ACC112 (cell line): ENCODE measurements around the gene MAML1.

Experiments
- H2AFZ ChIP-seq: fragments of 200-600 bp; sonication (generic); one replicate; pipeline ENCODE4 v1.6.0; 2017; ENCODE audit warnings: antibody characterized with exemption, low read length; ENCODE audit not compliant: unreplicated experiment
- H3K27ac ChIP-seq: fragments of 200-600 bp; sonication (generic); 2 replicates; pipeline ENCODE4 v1.5.1; 2014; ENCODE audit warnings: low read depth, mild to moderate bottlenecking, antibody characterized with exemption, low read length, moderate library complexity
- H3K27me3 ChIP-seq: fragments of 200-600 bp; sonication (generic); 2 replicates; pipeline ENCODE4 v1.6.1; 2014; ENCODE audit warnings: mild to moderate bottlenecking, antibody characterized with exemption, low read length, moderate library complexity, mixed read lengths; ENCODE audit not compliant: insufficient read depth
- H3K36me3 ChIP-seq: fragments of 200-600 bp; sonication (generic); 2 replicates; pipeline ENCODE4 v1.6.1; 2016; ENCODE audit warnings: mild to moderate bottlenecking, antibody characterized with exemption, low read length, moderate library complexity, mixed read lengths; ENCODE audit not compliant: insufficient read depth
- H3K4me1 ChIP-seq: fragments of 200-600 bp; sonication (generic); one replicate; pipeline ENCODE4 v1.6.1; 2016; ENCODE audit warnings: low read length, mixed read lengths; ENCODE audit not compliant: insufficient read depth, unreplicated experiment, control insufficient read depth
- H3K4me3 ChIP-seq: fragments of 200-600 bp; sonication (generic); 2 replicates; pipeline ENCODE4 v1.5.1; 2014; ENCODE audit warnings: mild to moderate bottlenecking, low read depth, low read length
- H3K79me2 ChIP-seq: fragments of 200-600 bp; sonication (generic); one replicate; pipeline ENCODE4 v1.6.0; 2016; ENCODE audit warnings: low read length; ENCODE audit not compliant: control insufficient read depth, unreplicated experiment, insufficient read depth

MAML1 gene

GRCh38 chr5:179817470-179817840, 84.8 kb downstream of the MAML1 start:
- Histone ChIP-seq H3K36me3 (peaks cover 11% of the 10 kb centered on the region), H3K79me2 (peaks cover 24% of the 10 kb centered on the region), H3K27ac (no peak overlapping the region), H2AFZ (no peak overlapping the region), H3K4me3 (no peak overlapping the region), H3K4me1 (peaks cover 30% of the 10 kb centered on the region), H3K27me3 (no peaks in the 10 kb centered on the region)

- Histone ChIP-seq H3K36me3 (peaks cover 18% of the 10 kb centered on the region), H3K4me1 (peaks cover 36% of the 10 kb centered on the region), H2AFZ (no peak overlapping the region), H3K79me2 (peaks cover 31% of the 10 kb centered on the region), H3K27me3 (no peaks in the 10 kb centered on the region), H3K4me3 (peak overlapping the region; percentile 45), H3K27ac (peak overlapping the region; percentile 97)
Measured at GRCh38 chr5:179817890-179818745, 85.5 kb downstream of the MAML1 start.

GRCh38 chr5:179818746-179819295, 86.2 kb downstream of the MAML1 start:
- H3K4me3 ChIP-seq: peak overlapping the region; percentile 83
- H2AFZ ChIP-seq: no peak overlapping the region
- no peaks in the 10 kb centered on the region for H3K27me3 ChIP-seq

GRCh38 chr5:179819296-179820126, 86.9 kb downstream of the MAML1 start:
- Histone ChIP-seq H2AFZ (no peak overlapping the region), H3K27me3 (no peaks in the 10 kb centered on the region), H3K4me1 (peaks cover 47% of the 10 kb centered on the region), H3K4me3 (peak overlapping the region; percentile 83), H3K79me2 (peaks cover 43% of the 10 kb centered on the region), H3K27ac (peak overlapping the region; percentile 97), H3K36me3 (peaks cover 29% of the 10 kb centered on the region)

More at GRCh38 chr5:179818746-179819295, 86.2 kb downstream of the MAML1 start:
- peaks cover 36% of the 10 kb centered on the region for H3K79me2 ChIP-seq
- H3K27ac ChIP-seq: peak overlapping the region; percentile 97
- H3K4me1 ChIP-seq: peaks cover 40% of the 10 kb centered on the region
- peaks cover 22% of the 10 kb centered on the region for H3K36me3 ChIP-seq

- Histone ChIP-seq H3K4me1 (peaks cover 53% of the 10 kb centered on the region), H2AFZ (no peak overlapping the region), H3K27me3 (no peaks in the 10 kb centered on the region), H3K27ac (peak overlapping the region; percentile 97), H3K79me2 (peaks cover 49% of the 10 kb centered on the region), H3K4me3 (peak overlapping the region; percentile 83), H3K36me3 (peaks cover 35% of the 10 kb centered on the region)
Measured at GRCh38 chr5:179820127-179820482, 87.5 kb downstream of the MAML1 start.

- no peak within 1 kb of the TSS for H2AFZ ChIP-seq
- peak within 1 kb of the TSS; percentile 83 for H3K4me3 ChIP-seq
- H3K36me3 ChIP-seq: peaks cover 41% of the 10 kb centered on the region
- no peaks in the 10 kb centered on the region for H3K27me3 ChIP-seq
- H3K4me1 ChIP-seq: peaks cover 58% of the 10 kb centered on the region
- peak within 1 kb of the TSS; percentile 97 for H3K27ac ChIP-seq
- peaks cover 55% of the 10 kb centered on the region for H3K79me2 ChIP-seq
Measured at GRCh38 chr5:179820483-179821297, 88.1 kb downstream of the MAML1 start, which contains the start of gene SQSTM1. SQSTM1 (plus strand) TSS chr5:179820905; CDS start chr5:179820937, 32 bp downstream.

GRCh38 chr5:179821298-179822058, 88.9 kb downstream of the MAML1 start:
- Histone ChIP-seq H3K36me3 (peaks cover 42% of the 10 kb centered on the region), H2AFZ (no peak overlapping the region), H3K4me3 (peak overlapping the region; percentile 83), H3K27me3 (no peaks in the 10 kb centered on the region), H3K27ac (peak overlapping the region; percentile 97), H3K4me1 (peaks cover 59% of the 10 kb centered on the region), H3K79me2 (peaks cover 56% of the 10 kb centered on the region)

- Histone ChIP-seq H3K36me3 (peaks cover 47% of the 10 kb centered on the region), H3K4me1 (peaks cover 65% of the 10 kb centered on the region), H3K27me3 (no peaks in the 10 kb centered on the region), H2AFZ (no peak overlapping the region), H3K4me3 (peak overlapping the region; percentile 83), H3K79me2 (peaks cover 56% of the 10 kb centered on the region), H3K27ac (peak overlapping the region; percentile 97; the same call in 1 of the 2 replicates)
Measured at GRCh38 chr5:179822059-179822432, 89.4 kb downstream of the MAML1 start.

- H2AFZ ChIP-seq: no peak overlapping the region
- H3K27ac ChIP-seq: peak overlapping the region; percentile 97; the same call in 1 of the 2 replicates
- peaks cover 49% of the 10 kb centered on the region for H3K36me3 ChIP-seq
- H3K27me3 ChIP-seq: no peaks in the 10 kb centered on the region
- H3K4me1 ChIP-seq: peaks cover 61% of the 10 kb centered on the region
- peaks cover 56% of the 10 kb centered on the region for H3K79me2 ChIP-seq
- peak overlapping the region; percentile 83 for H3K4me3 ChIP-seq
Measured at GRCh38 chr5:179822444-179822990, 89.9 kb downstream of the MAML1 start.
